H1 (cell line): ENCODE measurements around the gene SYNE4. TPM values are rescaled to one million over a fixed set of nuclear protein-coding genes. Genes with fewer than 3 reads are reported as not detected.
A peak's percentile ranks its signal among the peaks of the same experiment; 100 is the strongest.

ENCODE experiments used
- CTCF ChIA-PET: fragments of 300-600 bp; sonication (Branson Sonifier 250); formaldehyde crosslinking; loops from one replicate; lab custom pipeline; 2021; ENCODE audit not compliant: partially characterized antibody; lab: Charles Lee
- POLR2A ChIA-PET: fragments of 300-600 bp; sonication (Branson Sonifier 250); formaldehyde crosslinking; loops from one replicate; lab custom pipeline; 2021; ENCODE audit warnings: inconsistent platforms; ENCODE audit not compliant: partially characterized antibody; lab: Charles Lee
- DNase-seq, 2 experiments: peaks; one replicate each; pipeline versions ENCODE4 v3.0.0 to v3.0.0-alpha.2; 2010 to 2022; ENCODE audit warnings: low spot score in 2 of 2, low read depth in 1 of 2, mixed read lengths in 1 of 2
- FAIRE-seq: peaks from 2 replicates; lab custom pipeline; 2011; peaks lifted over from hg19 to GRCh38; lab: Jason Lieb, UNC
- H2AFZ ChIP-seq: 2 replicates; pipeline ENCODE4 v1.8.1; 2012; ENCODE audit warnings: low read length, inconsistent platforms
- H2AK5ac ChIP-seq: 2 replicates; pipeline ENCODE4 v1.6.1; 2013; ENCODE audit warnings: low read depth, low read length
- H2BK120ac ChIP-seq: replicated peaks from 2 replicates; pipeline ENCODE3; 2013; ENCODE audit warnings: low read depth, low read length, inconsistent platforms
- H2BK12ac ChIP-seq: 2 replicates; pipeline ENCODE4 v1.6.1; 2013; ENCODE audit warnings: low read depth, low read length
- H2BK15ac ChIP-seq: 2 replicates; pipeline ENCODE4 v1.6.1; 2013; ENCODE audit warnings: low read length
- H2BK20ac ChIP-seq: 2 replicates; pipeline ENCODE4 v1.6.1; 2013; ENCODE audit warnings: low read length
- H2BK5ac ChIP-seq: 2 replicates; pipeline ENCODE4 v1.6.1; 2013; ENCODE audit warnings: low read depth, low read length
- H3K14ac ChIP-seq: 2 replicates; pipeline ENCODE4 v1.6.1; 2013; ENCODE audit warnings: inconsistent platforms; ENCODE audit not compliant: insufficient read length
- H3K18ac ChIP-seq: 2 replicates; pipeline ENCODE4 v1.6.1; 2013; ENCODE audit warnings: low read length; ENCODE audit errors: extremely low read depth
- H3K23ac ChIP-seq: 2 replicates; pipeline ENCODE4 v1.6.1; 2013; ENCODE audit warnings: inconsistent platforms; ENCODE audit not compliant: insufficient read length
- H3K23me2 ChIP-seq: 2 replicates; pipeline ENCODE4 v1.6.1; 2013; ENCODE audit warnings: low read depth, low read length
- H3K27ac ChIP-seq: 2 replicates; pipeline ENCODE4 v1.6.1; 2011; ENCODE audit warnings: low read depth, low read length, inconsistent platforms
- H3K27me3 ChIP-seq, 4 experiments: replicated peaks in 1 of 4; 1 replicate in 1 of 4; 2 replicates in 3 of 4; pipeline versions ENCODE4 v1.6.1 to v1.8.1; 2011 to 2013; ENCODE audit warnings: low read length in 3 of 4, mild to moderate bottlenecking in 3 of 4, inconsistent platforms in 2 of 4, mixed read lengths in 2 of 4, moderate library complexity in 1 of 4; ENCODE audit not compliant: control insufficient read depth in 3 of 4, insufficient read depth in 3 of 4; ENCODE audit errors: extremely low read depth in 1 of 4
- H3K36me3 ChIP-seq, 4 experiments: 2 replicates each; pipeline versions ENCODE4 v1.6.1 to v1.8.1; 2011 to 2013; ENCODE audit warnings: mild to moderate bottlenecking in 4 of 4, low read length in 3 of 4, moderate library complexity in 2 of 4, control low read depth in 1 of 4, inconsistent platforms in 1 of 4; ENCODE audit not compliant: insufficient read depth in 4 of 4, control insufficient read depth in 2 of 4
- H3K4ac ChIP-seq: replicated peaks from 2 replicates; pipeline ENCODE3; 2013; ENCODE audit warnings: low read length, low read depth, mixed read lengths, inconsistent platforms; ENCODE audit not compliant: insufficient read length
- H3K4me1 ChIP-seq, 4 experiments: replicated peaks in 1 of 4; 1 replicate in 1 of 4; 2 replicates in 3 of 4; pipeline versions ENCODE4 v1.6.1 to v1.8.1; 2011 to 2013; ENCODE audit warnings: low read length in 3 of 4, inconsistent platforms in 2 of 4, mixed read lengths in 1 of 4; ENCODE audit not compliant: insufficient read depth in 4 of 4, control insufficient read depth in 3 of 4
- H3K4me2 ChIP-seq, 2 experiments: 2 replicates each; pipeline versions ENCODE4 v1.6.1 to v1.8.1; 2011 to 2013; ENCODE audit warnings: low read depth in 2 of 2, low read length in 2 of 2, control low read depth in 1 of 2, inconsistent platforms in 1 of 2, mild to moderate bottlenecking in 1 of 2; ENCODE audit not compliant: insufficient read depth in 1 of 2
- H3K4me3 ChIP-seq, 4 experiments: fragments of 200-600, 300-600 bp in 1 of 4; sonication (generic), shearing (Covaris generic), sonication (Bioruptor Twin) in 1 of 4; 2 replicates each; pipeline versions ENCODE4 v1.5.1 to v1.8.1; 2011 to 2016; ENCODE audit warnings: low read length in 4 of 4, low read depth in 3 of 4, control low read depth in 2 of 4, inconsistent platforms in 2 of 4, mild to moderate bottlenecking in 2 of 4, mixed read lengths in 1 of 4, moderate library complexity in 1 of 4; ENCODE audit not compliant: insufficient read depth in 2 of 4; ENCODE audit errors: extremely low read depth in 1 of 4
- H3K56ac ChIP-seq: replicated peaks from 2 replicates; pipeline ENCODE3; 2013; ENCODE audit warnings: low read depth, mild to moderate bottlenecking, mixed read lengths, low read length, inconsistent platforms; ENCODE audit not compliant: insufficient read length
- H3K79me1 ChIP-seq: 2 replicates; pipeline ENCODE4 v1.6.1; 2013; ENCODE audit warnings: low read depth, low read length, control low read depth
- H3K79me2 ChIP-seq, 2 experiments: 2 replicates each; pipeline versions ENCODE4 v1.6.1 to v1.8.1; 2012 to 2013; ENCODE audit warnings: low read length in 2 of 2, mild to moderate bottlenecking in 2 of 2, inconsistent platforms in 1 of 2; ENCODE audit not compliant: insufficient read depth in 2 of 2, control insufficient read depth in 1 of 2
- H3K9ac ChIP-seq, 4 experiments: replicated peaks in 1 of 4; 1 replicate in 1 of 4; 2 replicates in 3 of 4; pipeline versions ENCODE4 v1.6.1 to v1.8.1; 2011 to 2013; ENCODE audit warnings: low read depth in 3 of 4, low read length in 3 of 4, control low read depth in 2 of 4, mild to moderate bottlenecking in 2 of 4, moderate library complexity in 2 of 4, inconsistent platforms in 1 of 4; ENCODE audit errors: extremely low read depth in 1 of 4
- H3K9me3 ChIP-seq, 2 experiments: 2 replicates each; pipeline versions ENCODE4 v1.6.1 to v1.8.1; 2012 to 2013; ENCODE audit warnings: mild to moderate bottlenecking in 2 of 2, moderate library complexity in 2 of 2, control low read depth in 1 of 2, inconsistent platforms in 1 of 2, low read depth in 1 of 2, low read length in 1 of 2, mixed read lengths in 1 of 2; ENCODE audit not compliant: insufficient read depth in 2 of 2
- H4K20me1 ChIP-seq, 2 experiments: replicated peaks in 1 of 2; 2 replicates each; pipeline versions ENCODE3 to v1.8.1; 2011 to 2013; ENCODE audit warnings: inconsistent platforms in 2 of 2, low read length in 2 of 2, mild to moderate bottlenecking in 1 of 2; ENCODE audit not compliant: insufficient read depth in 2 of 2, control insufficient read depth in 1 of 2
- H4K5ac ChIP-seq: 2 replicates; pipeline ENCODE4 v1.6.1; 2013; ENCODE audit warnings: low read length, low read depth, mixed read lengths, inconsistent platforms; ENCODE audit not compliant: insufficient read length
- H4K8ac ChIP-seq: 2 replicates; pipeline ENCODE4 v1.8.0; 2013; ENCODE audit warnings: mild to moderate bottlenecking, moderate library complexity, low read length, inconsistent platforms; ENCODE audit not compliant: insufficient read depth; ENCODE audit errors: extremely low read depth
- H4K91ac ChIP-seq: replicated peaks from 2 replicates; pipeline ENCODE3; 2013; ENCODE audit warnings: low read length, mixed read lengths, inconsistent platforms; ENCODE audit not compliant: insufficient read length
- CBX5 ChIP-seq: fragments of 300-800, 300-1000 bp; sonication (generic); IDR thresholded peaks from 2 replicates; pipeline ENCODE4 v1.7.1; 2016; ENCODE audit warnings: antibody characterized with exemption, low read length, low read depth
- CREB1 ChIP-seq: IDR thresholded peaks from 2 replicates; pipeline ENCODE4 v1.6.1; 2012; ENCODE audit warnings: inconsistent platforms
- EGR1 ChIP-seq: IDR thresholded peaks from 2 replicates; pipeline ENCODE4 v1.6.1; 2011; ENCODE audit warnings: low read depth, low read length, borderline replicate concordance
- HDAC2 ChIP-seq, 2 experiments: fragments of 300-600 bp in 1 of 2; sonication (generic) in 1 of 2; IDR thresholded peaks; 2 replicates each; pipeline ENCODE4 v1.6.1; 2011 to 2012; ENCODE audit warnings: low read depth in 2 of 2, low read length in 2 of 2, mild to moderate bottlenecking in 2 of 2, moderate library complexity in 2 of 2, borderline replicate concordance in 1 of 2, inconsistent platforms in 1 of 2
- JUN ChIP-seq: IDR thresholded peaks from 2 replicates; pipeline ENCODE4 v1.6.1; 2011; ENCODE audit warnings: low read depth, mild to moderate bottlenecking, improper control_type of control experiment, low read length
- NANOG ChIP-seq: IDR thresholded peaks from 2 replicates; pipeline ENCODE4 v1.6.1; 2011; ENCODE audit warnings: low read length, low read depth, mild to moderate bottlenecking, inconsistent platforms; ENCODE audit not compliant: insufficient read depth, poor library complexity, severe bottlenecking
- SIN3A ChIP-seq, 2 experiments: IDR thresholded peaks in 1 of 2; conservative IDR thresholded peaks in 1 of 2; 2 replicates each; pipeline ENCODE4 v1.6.1; 2011 to 2012; ENCODE audit warnings: low read length in 2 of 2, improper control_type of control experiment in 1 of 2, low read depth in 1 of 2, mild to moderate bottlenecking in 1 of 2
- SP4 ChIP-seq: IDR thresholded peaks from 2 replicates; pipeline ENCODE4 v1.6.1; 2012; ENCODE audit warnings: low read length, inconsistent platforms
- TEAD4 ChIP-seq: IDR thresholded peaks from 2 replicates; pipeline ENCODE4 v1.6.1; 2012; ENCODE audit warnings: low read depth, low read length, inconsistent platforms, mixed read lengths
- WGBS, 2 experiments: shearing (Covaris generic) in 1 of 2; methylation state at CpG; one replicate each; pipeline versions ENCODE4 v1.1.6 to v1.1.7; 2013 to 2015; ENCODE audit warnings: low lambda C conversion rate in 2 of 2, mixed read lengths in 2 of 2, inconsistent platforms in 1 of 2, low coverage in 1 of 2, missing lambda C conversion rate in 1 of 2; ENCODE audit not compliant: insufficient replicate concordance in 2 of 2, insufficient coverage in 1 of 2, insufficient read length in 1 of 2; ENCODE audit errors: extremely low coverage in 1 of 2, missing lambda C conversion rate in 1 of 2; 5-methylcytosine and 5-hydroxymethylcytosine counted together
- polyA plus RNA-seq, 7 experiments: library from polyadenylated mRNA; depleted of rRNA in 3 of 7; stranded (reverse) in 5 of 7; unstranded in 2 of 7; fragments of >200 nt in 5 of 7; fragments of 200-250 nt in 2 of 7; gene quantifications; 1 replicate in 5 of 7; 2 replicates in 1 of 7; 4 replicates in 1 of 7; pipeline versions ENCODE4 v1.2.1 to v1.2.3, GENCODE V29; 2011 to 2013; ENCODE audit warnings: missing spikeins in 2 of 7, mixed read lengths in 2 of 7
- total RNA-seq: library from RNA; stranded (reverse); fragmentation: NEBNext Ultra II Directional; extraction: Animal tissue kit (Norgen Biotek cat#: 25700); gene quantifications from 2 replicates; pipeline ENCODE4 v1.2.1, GENCODE V29; 2021
- TF ChIP-seq, protein P1 (sequence below): IDR thresholded peaks from 2 replicates; pipeline ENCODE4 v1.6.1; 2012; ENCODE audit warnings: inconsistent platforms

SYNE4 gene
- total and polyA plus RNA-seq, 2 of the 8 experiments (the other 6 are each of a cell fraction or from before 2014, with no cell fraction given) = 20.8 to 22.6 TPM

GRCh38 chr19:35975608-35976214 lies 32.9 kb downstream of the SYNE4 start:
- Histone ChIP-seq H3K36me3 (no peaks in the 10 kb centered on the region), H3K79me1 (no peaks in the 10 kb centered on the region), H3K9ac (no peak overlapping the region), H3K56ac (no peak overlapping the region), H2AK5ac (no peak overlapping the region), H3K23ac (no peak overlapping the region), H2BK5ac (no peak overlapping the region), H3K79me2 (no peaks in the 10 kb centered on the region), H2AFZ (no peak overlapping the region), H3K18ac (no peak overlapping the region), H4K8ac (no peak overlapping the region), H2BK120ac (no peak overlapping the region), H3K27me3 (peaks cover 0 to 2% (median 0%) of the 10 kb centered on the region in 4 experiments; a peak in 1 of 7 replicates), H3K23me2 (no peaks in the 10 kb centered on the region; the same call in 1 of the 2 replicates), H3K14ac (no peak overlapping the region), H3K27ac (no peak overlapping the region), H3K4me3 (no peak overlapping the region), H4K20me1 (peaks cover 0 to 5% of the 10 kb centered on the region in 2 experiments), H4K5ac (no peak overlapping the region), H2BK20ac (no peak overlapping the region), H2BK15ac (no peak overlapping the region), H3K4me1 (peaks cover 0 to 6% (median 1%) of the 10 kb centered on the region in 4 experiments; a peak in 6 of 7 replicates), H3K9me3 (no peaks in the 10 kb centered on the region), H3K4ac (no peak overlapping the region), H4K91ac (no peak overlapping the region), H3K4me2 (no peak overlapping the region), H2BK12ac (no peak overlapping the region)
- POLR2A ChIA-PET = interaction anchor here (0.6 to 1.3 kb wide), 3 partner anchors 12 to 341 kb away, joined by 3 to 4 read pairs (median 3); no protein-coding TSS in a partner anchor
- FAIRE-seq (no peak), DNase-seq (peak in 1 of 2 experiments; percentile 57)
- WGBS, 2 experiments = 55% methylated on average over 5 of the region's 5 CpGs; no CpG with 5 or more reads in 1 of the 2 experiments
- CTCF ChIA-PET = interaction anchor here (0.6 to 5.4 kb wide), 9 partner anchors 12 to 204 kb away, joined by 3 to 47 read pairs (median 4); no protein-coding TSS in a partner anchor
- TF ChIP-seq TEAD4 (peak; percentile 86), CREB1 (no peak), EGR1 (no peak), HDAC2 (IDR thresholded peaks at IDR 0.05; ENCODE audit: borderline replicate concordance in 1 of 2, low read depth in 2 of 2, low read length in 2 of 2) (no peak), SIN3A (conservative IDR thresholded peaks at IDR 0.05 in 1 of 2, IDR thresholded peaks at IDR 0.05 in 1 of 2; ENCODE audit: low read depth in 1 of 2, low read length in 2 of 2) (peak in 1 of 2 experiments; percentile 69; a peak in 1 of 4 replicates), JUN (no peak), NANOG (no peak), CBX5 (no peak), SP4 (no peak)
- TF ChIP-seq, protein P1, sequence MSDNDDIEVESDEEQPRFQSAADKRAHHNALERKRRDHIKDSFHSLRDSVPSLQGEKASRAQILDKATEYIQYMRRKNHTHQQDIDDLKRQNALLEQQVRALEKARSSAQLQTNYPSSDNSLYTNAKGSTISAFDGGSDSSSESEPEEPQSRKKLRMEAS = no peak
